HepG2 (cell line): Measurements from ENCODE around the gene PELI3. TPM values are rescaled to one million over a fixed set of nuclear protein-coding genes. Genes with fewer than 3 reads are reported as not detected.

Experiments used
- AGO1 ChIP-seq: fragments of 200-400 bp; formaldehyde crosslinking; IDR thresholded peaks from 2 replicates; pipeline ENCODE4 v1.6.1; 2017; ENCODE audit warnings: mild to moderate bottlenecking, low read depth, low read length, moderate library complexity; ENCODE audit not compliant: poor library complexity, severe bottlenecking
- AKAP8 ChIP-seq: sonication (generic); formaldehyde crosslinking; IDR thresholded peaks from 2 replicates; pipeline ENCODE4 v1.5.1; 2020; ENCODE audit warnings: mild to moderate bottlenecking, missing genetic modification reagents
- ATF5 ChIP-seq: sonication (generic); formaldehyde crosslinking; IDR thresholded peaks from 2 replicates; pipeline ENCODE4 v1.4.0; 2020; ENCODE audit warnings: mild to moderate bottlenecking, low read depth, missing genetic modification reagents
- CBX5 ChIP-seq: sonication (generic); formaldehyde crosslinking; IDR thresholded peaks from 2 replicates; pipeline ENCODE4 v1.4.0; 2020; ENCODE audit warnings: missing genetic modification reagents, borderline replicate concordance
- HMGA1 ChIP-seq: sonication (generic); formaldehyde crosslinking; conservative IDR thresholded peaks from 2 replicates; pipeline ENCODE4 v1.4.0; 2020; ENCODE audit warnings: missing genetic modification reagents
- MTERF4 ChIP-seq: sonication (generic); formaldehyde crosslinking; IDR thresholded peaks from 2 replicates; pipeline ENCODE4 v1.8.0; 2023; ENCODE audit warnings: mild to moderate bottlenecking, missing genetic modification reagents
- MTF2 ChIP-seq: sonication (generic); formaldehyde crosslinking; IDR thresholded peaks from 2 replicates; pipeline ENCODE4 v1.5.0; 2020; ENCODE audit warnings: missing genetic modification reagents, borderline replicate concordance
- NBN ChIP-seq: fragments of 450-650 bp; conservative IDR thresholded peaks from 2 replicates; pipeline ENCODE4 v1.6.1; 2017
- PLRG1 ChIP-seq: fragments of 450-650 bp; conservative IDR thresholded peaks from 2 replicates; pipeline ENCODE4 v1.6.1; 2016
- POGZ ChIP-seq: sonication (generic); formaldehyde crosslinking; IDR thresholded peaks from 2 replicates; pipeline ENCODE4 v1.4.0; 2020; ENCODE audit warnings: mild to moderate bottlenecking, missing genetic modification reagents
- POLR2A ChIP-seq, 2 experiments: IDR thresholded peaks; 2 replicates each; pipeline ENCODE4 v1.6.1; 2011; ENCODE audit warnings: low read depth in 2 of 2, low read length in 2 of 2, mild to moderate bottlenecking in 1 of 2, moderate library complexity in 1 of 2; ENCODE audit not compliant: insufficient read depth in 1 of 2
- RBM22 ChIP-seq: fragments of 200-400 bp; formaldehyde crosslinking; optimal IDR thresholded peaks from 2 replicates; pipeline ENCODE3; 2017; ENCODE audit warnings: mild to moderate bottlenecking, low read length, moderate library complexity
- SP1 ChIP-seq, 2 experiments: fragments of 450-650 bp in 1 of 2; sonication (generic) in 1 of 2; formaldehyde crosslinking in 1 of 2; IDR thresholded peaks; 2 replicates each; pipeline versions ENCODE4 v1.4.0 to v1.6.1; 2016 to 2020; ENCODE audit warnings: missing genetic modification reagents in 1 of 2
- SRY ChIP-seq: sonication (generic); formaldehyde crosslinking; IDR thresholded peaks from 2 replicates; pipeline ENCODE4 v1.8.0; 2022; ENCODE audit warnings: mild to moderate bottlenecking, missing genetic modification reagents
- TBX3 ChIP-seq: fragments of 450-650 bp; IDR thresholded peaks from 2 replicates; pipeline ENCODE4 v1.6.1; 2017; ENCODE audit warnings: antibody characterized with exemption, mild to moderate bottlenecking, inconsistent platforms, borderline replicate concordance
- WIZ ChIP-seq: sonication (generic); formaldehyde crosslinking; IDR thresholded peaks from 2 replicates; pipeline ENCODE4 v1.5.1; 2020; ENCODE audit warnings: mild to moderate bottlenecking, missing genetic modification reagents
- ZHX1 ChIP-seq: sonication (generic); formaldehyde crosslinking; IDR thresholded peaks from 2 replicates; pipeline ENCODE4 v1.8.1; 2022; ENCODE audit warnings: low read depth, mild to moderate bottlenecking, missing genetic modification reagents
- ZNF124 ChIP-seq: sonication (generic); formaldehyde crosslinking; IDR thresholded peaks from 2 replicates; pipeline ENCODE4 v1.4.0; 2020; ENCODE audit warnings: missing genetic modification reagents
- ZNF232 ChIP-seq: sonication (generic); formaldehyde crosslinking; IDR thresholded peaks from 2 replicates; pipeline ENCODE4 v1.4.0; 2020; ENCODE audit warnings: missing genetic modification reagents, borderline replicate concordance
- ZNF329 ChIP-seq: sonication (generic); formaldehyde crosslinking; IDR thresholded peaks from 2 replicates; pipeline ENCODE4 v1.9.0; 2021; ENCODE audit warnings: low read depth, mild to moderate bottlenecking, missing genetic modification reagents
- ZNF446 ChIP-seq: sonication (generic); formaldehyde crosslinking; IDR thresholded peaks from 2 replicates; pipeline ENCODE4 v1.5.0; 2020; ENCODE audit warnings: mild to moderate bottlenecking, missing genetic modification reagents
- ZNF558 ChIP-seq: sonication (generic); formaldehyde crosslinking; IDR thresholded peaks from 2 replicates; pipeline ENCODE4 v1.9.0; 2022; ENCODE audit warnings: mild to moderate bottlenecking, missing genetic modification reagents, borderline replicate concordance
- ZNF761 ChIP-seq: sonication (generic); formaldehyde crosslinking; conservative IDR thresholded peaks from 2 replicates; pipeline ENCODE4 v1.4.0; 2020; ENCODE audit warnings: mild to moderate bottlenecking, missing genetic modification reagents
- polyA plus RNA-seq, 8 experiments: library from polyadenylated mRNA; depleted of rRNA in 3 of 8; stranded (reverse) in 7 of 8; unstranded in 1 of 8; fragments of >200 nt; fragmentation: Illumina TruSeq in 4 of 8; extraction: Trizol in 4 of 8; gene quantifications; 2 replicates each; pipeline versions ENCODE4 v1.2.1 to v1.2.3, GENCODE V29; 2011 to 2016; ENCODE audit warnings: low read depth in 4 of 8, missing spikeins in 1 of 8, mixed read lengths in 1 of 8; ENCODE audit not compliant: insufficient read depth in 1 of 8
- total RNA-seq, 5 experiments: library from RNA; depleted of rRNA; stranded (reverse); fragments of >200 nt; fragmentation: Illumina TruSeq; extraction: Trizol; gene quantifications; 2 replicates each; pipeline ENCODE4 v1.2.3, GENCODE V29; 2016; ENCODE audit warnings: low read depth in 1 of 5
- TF ChIP-seq, protein P1 (sequence below): sonication (generic); formaldehyde crosslinking; IDR thresholded peaks from 2 replicates; pipeline ENCODE4 v1.4.0; 2020; ENCODE audit warnings: missing genetic modification reagents, mild to moderate bottlenecking, borderline replicate concordance

PELI3 gene
- total and polyA plus RNA-seq, 2 of the 13 experiments (the other 11 are each of a cell fraction or from before 2014, with no cell fraction given), result 2.0 to 4.0 TPM

- no peak for TF ChIP-seq RBM22
- TF ChIP-seq ZNF446 (CRISPR knock-in tag), result no peak
- no peak for TF ChIP-seq NBN
- TF ChIP-seq POLR2A (IDR thresholded peaks at IDR 0.05; ENCODE audit: insufficient read depth in 1 of 2, low read depth in 2 of 2, low read length in 2 of 2), result no peak
- TF ChIP-seq, protein P1, sequence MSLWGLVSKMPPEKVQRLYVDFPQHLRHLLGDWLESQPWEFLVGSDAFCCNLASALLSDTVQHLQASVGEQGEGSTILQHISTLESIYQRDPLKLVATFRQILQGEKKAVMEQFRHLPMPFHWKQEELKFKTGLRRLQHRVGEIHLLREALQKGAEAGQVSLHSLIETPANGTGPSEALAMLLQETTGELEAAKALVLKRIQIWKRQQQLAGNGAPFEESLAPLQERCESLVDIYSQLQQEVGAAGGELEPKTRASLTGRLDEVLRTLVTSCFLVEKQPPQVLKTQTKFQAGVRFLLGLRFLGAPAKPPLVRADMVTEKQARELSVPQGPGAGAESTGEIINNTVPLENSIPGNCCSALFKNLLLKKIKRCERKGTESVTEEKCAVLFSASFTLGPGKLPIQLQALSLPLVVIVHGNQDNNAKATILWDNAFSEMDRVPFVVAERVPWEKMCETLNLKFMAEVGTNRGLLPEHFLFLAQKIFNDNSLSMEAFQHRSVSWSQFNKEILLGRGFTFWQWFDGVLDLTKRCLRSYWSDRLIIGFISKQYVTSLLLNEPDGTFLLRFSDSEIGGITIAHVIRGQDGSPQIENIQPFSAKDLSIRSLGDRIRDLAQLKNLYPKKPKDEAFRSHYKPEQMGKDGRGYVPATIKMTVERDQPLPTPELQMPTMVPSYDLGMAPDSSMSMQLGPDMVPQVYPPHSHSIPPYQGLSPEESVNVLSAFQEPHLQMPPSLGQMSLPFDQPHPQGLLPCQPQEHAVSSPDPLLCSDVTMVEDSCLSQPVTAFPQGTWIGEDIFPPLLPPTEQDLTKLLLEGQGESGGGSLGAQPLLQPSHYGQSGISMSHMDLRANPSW, result peak; percentile 57; the same call in 1 of the 2 replicates
- TF ChIP-seq PLRG1, result no peak
- TF ChIP-seq HMGA1, result no peak
- TF ChIP-seq ATF5 (CRISPR knock-in tag), result no peak
- TF ChIP-seq MTF2, result no peak
- TF ChIP-seq ZNF558, result no peak
- TF ChIP-seq ZNF329 (CRISPR knock-in tag), result no peak
- no peak for TF ChIP-seq AGO1
- no peak for TF ChIP-seq ZNF232 (CRISPR knock-in tag)
- TF ChIP-seq AKAP8 (CRISPR knock-in tag), result no peak; the same call in 1 of the 2 replicates
- TF ChIP-seq TBX3, result no peak
- no peak for TF ChIP-seq SP1 (IDR thresholded peaks at IDR 0.05)
- no peak for TF ChIP-seq SP1 (CRISPR knock-in tag; IDR thresholded peaks at IDR 0.05)
- 0 out of 2 replicates have a peak, but pooled peaks have one; percentile 17 for TF ChIP-seq ZNF761 (CRISPR knock-in tag)
- TF ChIP-seq MTERF4 (CRISPR knock-in tag), result 0 out of 2 replicates have a peak, but pooled peaks have one; percentile 59
- 0 out of 2 replicates have a peak, but pooled peaks have one; percentile 2 for TF ChIP-seq CBX5 (CRISPR knock-in tag)
- TF ChIP-seq POGZ (CRISPR knock-in tag), result peak; percentile 33; the same call in 1 of the 2 replicates
- TF ChIP-seq WIZ (CRISPR knock-in tag), result no peak; the same call in 1 of the 2 replicates
- TF ChIP-seq ZNF124, result no peak
- no peak for TF ChIP-seq SRY (CRISPR knock-in tag)
- TF ChIP-seq ZHX1, result 0 out of 2 replicates have a peak, but pooled peaks have one; percentile 14
These were observed 12.8 kb downstream of the PELI3 start (continued) for GRCh38 chr11:66479394-66480116.
